CD14-positive monocyte (primary cell): ENCODE measurements around the gene IRS2. TPM values are rescaled to one million over a fixed set of nuclear protein-coding genes. Genes with fewer than 3 reads are reported as not detected.

Experiments used
- DNase-seq, 3 donors: peaks; one replicate each; pipeline ENCODE4 v3.0.0-alpha.2; 2011 to 2022
- H2AFZ ChIP-seq: 2 replicates; pipeline ENCODE4 v1.6.0; 2012; ENCODE audit warnings: mild to moderate bottlenecking, low read depth, low read length, inconsistent platforms; ENCODE audit not compliant: insufficient read depth, poor library complexity, severe bottlenecking
- H3K27ac ChIP-seq, 2 donors: 1 replicate in 1 of 2; 2 replicates in 1 of 2; pipeline ENCODE4 v1.5.1; 2012 to 2013; ENCODE audit warnings: low read length in 2 of 2, control low read depth in 1 of 2, inconsistent platforms in 1 of 2, low read depth in 1 of 2, mild to moderate bottlenecking in 1 of 2
- H3K27me3 ChIP-seq, 2 donors: one replicate each; pipeline versions ENCODE4 v1.6.0 to v1.6.1; 2011 to 2013; ENCODE audit warnings: low read length in 2 of 2; ENCODE audit not compliant: control insufficient read depth in 2 of 2, insufficient read depth in 2 of 2
- H3K36me3 ChIP-seq, 2 donors: replicated peaks in 1 of 2; 1 replicate in 1 of 2; 2 replicates in 1 of 2; pipeline versions ENCODE4 v1.5.1 to v1.6.1; 2012 to 2013; ENCODE audit warnings: low read length in 2 of 2, control low read depth in 1 of 2, inconsistent platforms in 1 of 2, mild to moderate bottlenecking in 1 of 2; ENCODE audit not compliant: insufficient read depth in 2 of 2, control insufficient read depth in 1 of 2
- H3K4me1 ChIP-seq, 2 donors: 1 replicate in 1 of 2; 2 replicates in 1 of 2; pipeline versions ENCODE4 v1.5.1 to v1.6.1; 2012 to 2013; ENCODE audit warnings: low read length in 2 of 2, control low read depth in 1 of 2, inconsistent platforms in 1 of 2, mild to moderate bottlenecking in 1 of 2, moderate library complexity in 1 of 2; ENCODE audit not compliant: insufficient read depth in 2 of 2, control insufficient read depth in 1 of 2
- H3K4me2 ChIP-seq: replicated peaks from 2 replicates; pipeline ENCODE3; 2012; ENCODE audit warnings: low read length, moderate library complexity, mild to moderate bottlenecking; ENCODE audit not compliant: poor library complexity, severe bottlenecking; ENCODE audit errors: extremely low read depth
- H3K4me3 ChIP-seq, 3 experiments: fragments of 200-600 bp in 1 of 3; sonication (generic) in 1 of 3; replicated peaks in 1 of 3; 1 replicate in 2 of 3; 2 replicates in 1 of 3; pipeline ENCODE4 v1.5.1; 2011 to 2013; ENCODE audit warnings: low read length in 3 of 3, mild to moderate bottlenecking in 3 of 3, control low read depth in 2 of 3, low read depth in 2 of 3, inconsistent platforms in 1 of 3, moderate library complexity in 1 of 3
- H3K79me2 ChIP-seq: 2 replicates; pipeline ENCODE4 v1.6.0; 2012; ENCODE audit warnings: mild to moderate bottlenecking, control low read depth, inconsistent platforms, low read length, moderate library complexity; ENCODE audit not compliant: insufficient read depth
- H3K9ac ChIP-seq: 2 replicates; pipeline ENCODE4 v1.6.0; 2017; ENCODE audit warnings: low read length, mild to moderate bottlenecking; ENCODE audit not compliant: insufficient read depth, poor library complexity, severe bottlenecking
- H3K9me3 ChIP-seq, 2 donors: replicated peaks in 1 of 2; 1 replicate in 1 of 2; 2 replicates in 1 of 2; pipeline versions ENCODE4 v1.5.1 to v1.6.1; 2012 to 2013; ENCODE audit warnings: low read length in 2 of 2, control low read depth in 1 of 2; ENCODE audit not compliant: control insufficient read depth in 1 of 2, insufficient read depth in 1 of 2
- H4K20me1 ChIP-seq: 2 replicates; pipeline ENCODE4 v1.6.0; 2012; ENCODE audit warnings: mild to moderate bottlenecking, low read length, control low read depth, moderate library complexity; ENCODE audit not compliant: insufficient read depth
- H3K27ac Mint-ChIP-seq, 7 donors: one replicate each; pipeline ENCODE4 v1.8.0; 2020; ENCODE audit warnings: mild to moderate bottlenecking in 7 of 7, mixed read lengths in 7 of 7, moderate library complexity in 6 of 7, inconsistent platforms in 2 of 7
- H3K27me3 Mint-ChIP-seq, 3 donors: one replicate each; pipeline ENCODE4 v1.8.0; 2021 to 2022; ENCODE audit warnings: low read depth in 3 of 3, mild to moderate bottlenecking in 3 of 3, mixed read lengths in 3 of 3, moderate library complexity in 3 of 3, inconsistent platforms in 1 of 3
- H3K36me3 Mint-ChIP-seq, 2 donors: one replicate each; pipeline ENCODE4 v1.8.0; 2020; ENCODE audit warnings: mixed read lengths in 2 of 2, inconsistent platforms in 1 of 2, mild to moderate bottlenecking in 1 of 2
- H3K4me1 Mint-ChIP-seq: one replicate; pipeline ENCODE4 v1.8.0; 2020; ENCODE audit warnings: mild to moderate bottlenecking, mixed read lengths
- H3K4me3 Mint-ChIP-seq, 2 donors: one replicate each; pipeline ENCODE4 v1.8.0; 2020; ENCODE audit warnings: mild to moderate bottlenecking in 2 of 2, mixed read lengths in 2 of 2, moderate library complexity in 1 of 2
- H3K9me3 Mint-ChIP-seq, 7 donors: one replicate each; pipeline ENCODE4 v1.8.0; 2020 to 2022; ENCODE audit warnings: mixed read lengths in 7 of 7, mild to moderate bottlenecking in 6 of 7, moderate library complexity in 6 of 7, inconsistent platforms in 2 of 7
- CTCF ChIP-seq: fragments of 200-600 bp; IDR thresholded peaks from one replicate; pipeline ENCODE4 v1.8.0; 2022; ENCODE audit warnings: antibody characterized with exemption, mild to moderate bottlenecking
- WGBS: methylation state at CpG from one replicate; pipeline ENCODE4 v1.1.5; 2013; ENCODE audit warnings: missing lambda C conversion rate; ENCODE audit not compliant: insufficient coverage; 5-methylcytosine and 5-hydroxymethylcytosine counted together
- intact Hi-C, 2 donors: fragments of 100-400 bp; cut with micrococcal nuclease; formaldehyde crosslinking; loops; one replicate each; pipeline versions ENCODE4 v1.15.0 to v1.15.1; 2023
- polyA plus RNA-seq, 3 donors: library from polyadenylated mRNA; depleted of rRNA in 1 of 3; unstranded in 2 of 3; stranded (reverse) in 1 of 3; fragments of 300-500 nt in 2 of 3; fragments of >200 nt in 1 of 3; fragmentation: Illumina TruSeq in 2 of 3; gene quantifications; 1 replicate in 2 of 3; 2 replicates in 1 of 3; pipeline ENCODE4 v1.2.3, GENCODE V29; 2012 to 2021

The IRS2 gene
- polyA plus RNA-seq, 3 donors = 2.4 to 27.1 (median 3.5) TPM

GRCh38 chr13:109728061-109728460 is 58.3 kb downstream of the IRS2 start:
- Histone ChIP-seq H3K27me3 (no peaks in the 10 kb centered on the region), H3K79me2 (no peaks in the 10 kb centered on the region), H3K4me3 (no peak overlapping the region), H3K9ac (no peak overlapping the region), H4K20me1 (no peaks in the 10 kb centered on the region), H3K27ac (no peak overlapping the region), H3K9me3 (peaks cover 0 to 7% of the 10 kb centered on the region in 2 donors), H3K36me3 (no peaks in the 10 kb centered on the region), H3K4me1 (peaks cover 13% of the 10 kb centered on the region in 2 donors), H3K4me2 (no peak overlapping the region), H2AFZ (no peak overlapping the region)
- 97% methylated on average over 10 of the region's 10 CpGs for WGBS
- Mint-ChIP-seq H3K27me3 (peaks cover 2 to 7% (median 5%) of the 10 kb centered on the region in 3 donors), H3K36me3 (no peaks in the 10 kb centered on the region), H3K9me3 (peaks cover 6 to 10% (median 9%) of the 10 kb centered on the region in 7 donors), H3K27ac (peak overlapping the region in 1 of 7 donors; percentile 9), H3K4me3 (no peak overlapping the region), H3K4me1 (peaks cover 41% of the 10 kb centered on the region)
- intact Hi-C loops = no loop called here
- no peak for TF ChIP-seq CTCF
- no peak for DNase-seq

- H3K36me3 Mint-ChIP-seq = no peaks in the 10 kb centered on the region
- peaks cover 5 to 7% (median 6%) of the 10 kb centered on the region in 7 donors for H3K9me3 Mint-ChIP-seq
- H3K4me2 ChIP-seq = no peak overlapping the region
- H3K4me3 Mint-ChIP-seq = no peak overlapping the region
- no peak overlapping the region for H2AFZ ChIP-seq
- no peak overlapping the region for H3K27ac Mint-ChIP-seq
- no peak overlapping the region for H3K9ac ChIP-seq
- TF ChIP-seq CTCF = no peak
- no peaks in the 10 kb centered on the region for H3K27me3 ChIP-seq
- intact Hi-C loops = no loop called here
- H3K27ac ChIP-seq = no peak overlapping the region
- DNase-seq = no peak
- no peaks in the 10 kb centered on the region for H3K79me2 ChIP-seq
- H3K4me3 ChIP-seq = no peak overlapping the region
- peaks cover 41% of the 10 kb centered on the region for H3K4me1 Mint-ChIP-seq
- 100% methylated on average over 5 of the region's 5 CpGs for WGBS
- H3K4me1 ChIP-seq = peaks cover 13% of the 10 kb centered on the region in 2 donors
- no peaks in the 10 kb centered on the region for H4K20me1 ChIP-seq
- H3K9me3 ChIP-seq = peaks cover 0 to 4% of the 10 kb centered on the region in 2 donors
- H3K27me3 Mint-ChIP-seq = peaks cover 2 to 6% (median 5%) of the 10 kb centered on the region in 3 donors
- no peaks in the 10 kb centered on the region for H3K36me3 ChIP-seq
Measured at GRCh38 chr13:109727251-109727650, 59.1 kb downstream of the IRS2 start.
